ENCODE results near the gene SUGP2.

The SUGP2 gene

GRCh38 chr19:18948075-18948975, 85.0 kb downstream of the SUGP2 start:
- in situ Hi-C loops (cut with HindIII; ENCODE audit: low pct_unique_long_range_greater_than_20kb, low sequenced_read_pairs), result no loop called here
- no peak for TF ChIP-seq JUND (IDR thresholded peaks at IDR 0.05; ENCODE audit: low read depth)

GRCh38 chr19:18946918-18947317, 86.4 kb downstream of the SUGP2 start:
- DNase-seq (ENCODE audit: low read depth in 1 of 2, low spot score in 1 of 2), result no peak
- in situ Hi-C loops (cut with HindIII; ENCODE audit: low pct_unique_long_range_greater_than_20kb, low sequenced_read_pairs), result no loop called here
- TF ChIP-seq JUND (IDR thresholded peaks at IDR 0.05; ENCODE audit: low read depth), result no peak

More at GRCh38 chr19:18948075-18948975, 85.0 kb downstream of the SUGP2 start:
- no peak for DNase-seq (ENCODE audit: low read depth in 1 of 2, low spot score in 1 of 2)

- no peak for DNase-seq (ENCODE audit: low read depth in 1 of 2, low spot score in 1 of 2)
- TF ChIP-seq JUND (IDR thresholded peaks at IDR 0.05; ENCODE audit: low read depth), result no peak
- in situ Hi-C loops (cut with HindIII; ENCODE audit: low pct_unique_long_range_greater_than_20kb, low sequenced_read_pairs), result no loop called here
These were observed 87.0 kb downstream of the SUGP2 start for GRCh38 chr19:18946335-18946734.

GRCh38 chr19:18945297-18945696, 88.0 kb downstream of the SUGP2 start:
- no peak for TF ChIP-seq JUND (IDR thresholded peaks at IDR 0.05; ENCODE audit: low read depth)
- in situ Hi-C loops (cut with HindIII; ENCODE audit: low pct_unique_long_range_greater_than_20kb, low sequenced_read_pairs), result no loop called here
- no peak for DNase-seq (ENCODE audit: low read depth in 1 of 2, low spot score in 1 of 2)

- no peak for TF ChIP-seq JUND (IDR thresholded peaks at IDR 0.05; ENCODE audit: low read depth)
- in situ Hi-C loops (cut with HindIII; ENCODE audit: low pct_unique_long_range_greater_than_20kb, low sequenced_read_pairs), result no loop called here
These were observed 89.9 kb downstream of the SUGP2 start for GRCh38 chr19:18943465-18943864.

GRCh38 chr19:18942692-18943091, 90.6 kb downstream of the SUGP2 start:
- no peak for TF ChIP-seq JUND (IDR thresholded peaks at IDR 0.05; ENCODE audit: low read depth)
- no peak for DNase-seq (ENCODE audit: low read depth in 1 of 2, low spot score in 1 of 2)
- in situ Hi-C loops (cut with HindIII; ENCODE audit: low pct_unique_long_range_greater_than_20kb, low sequenced_read_pairs), result no loop called here

More at GRCh38 chr19:18943465-18943864, 89.9 kb downstream of the SUGP2 start:
- DNase-seq (ENCODE audit: low read depth in 1 of 2, low spot score in 1 of 2), result no peak

GRCh38 chr19:18941628-18942354, 91.5 kb downstream of the SUGP2 start:
- DNase-seq (ENCODE audit: low read depth in 1 of 2, low spot score in 1 of 2), result no peak
- no peak for TF ChIP-seq JUND (IDR thresholded peaks at IDR 0.05; ENCODE audit: low read depth)

More at GRCh38 chr19:18941628-18942354, 91.5 kb downstream of the SUGP2 start:
- in situ Hi-C loops (cut with HindIII; ENCODE audit: low pct_unique_long_range_greater_than_20kb, low sequenced_read_pairs), result no loop called here

Measured in T47D (cell line).